ENCODE results near the gene NTMT1.

DNA sequence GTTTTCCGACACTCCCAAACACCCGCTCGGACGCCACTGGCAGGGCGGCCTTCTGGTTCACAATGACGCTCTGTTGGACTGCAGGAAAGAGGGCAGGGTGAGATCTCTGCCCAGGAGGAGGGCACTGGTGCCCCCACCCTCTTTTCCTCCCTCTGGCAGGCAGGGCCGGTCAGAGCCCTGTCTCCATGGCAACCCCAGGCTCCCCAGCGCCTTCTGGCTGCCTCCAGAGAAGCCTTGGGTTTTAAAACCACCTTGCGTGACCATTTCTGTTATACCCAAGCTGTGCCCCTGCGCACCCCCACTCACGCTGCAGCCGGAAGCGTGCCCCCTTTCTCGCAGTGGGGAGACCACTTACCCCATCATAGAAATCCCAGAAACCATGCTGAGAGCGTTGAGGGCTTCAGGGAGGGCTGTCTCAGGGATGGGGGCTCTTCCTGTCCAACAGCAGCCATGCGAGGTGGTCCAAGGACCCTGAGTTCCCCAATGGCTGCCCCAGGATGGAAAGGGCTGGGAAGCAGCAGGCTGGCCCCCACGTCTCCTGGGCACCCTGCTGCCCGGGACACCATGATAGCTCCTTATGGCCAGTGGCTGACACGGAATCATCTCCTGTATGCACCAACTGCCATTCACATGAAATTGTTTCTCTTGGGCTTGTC lies 12.3 kb upstream of the NTMT1 start:
- TF ChIP-seq, protein P1, sequence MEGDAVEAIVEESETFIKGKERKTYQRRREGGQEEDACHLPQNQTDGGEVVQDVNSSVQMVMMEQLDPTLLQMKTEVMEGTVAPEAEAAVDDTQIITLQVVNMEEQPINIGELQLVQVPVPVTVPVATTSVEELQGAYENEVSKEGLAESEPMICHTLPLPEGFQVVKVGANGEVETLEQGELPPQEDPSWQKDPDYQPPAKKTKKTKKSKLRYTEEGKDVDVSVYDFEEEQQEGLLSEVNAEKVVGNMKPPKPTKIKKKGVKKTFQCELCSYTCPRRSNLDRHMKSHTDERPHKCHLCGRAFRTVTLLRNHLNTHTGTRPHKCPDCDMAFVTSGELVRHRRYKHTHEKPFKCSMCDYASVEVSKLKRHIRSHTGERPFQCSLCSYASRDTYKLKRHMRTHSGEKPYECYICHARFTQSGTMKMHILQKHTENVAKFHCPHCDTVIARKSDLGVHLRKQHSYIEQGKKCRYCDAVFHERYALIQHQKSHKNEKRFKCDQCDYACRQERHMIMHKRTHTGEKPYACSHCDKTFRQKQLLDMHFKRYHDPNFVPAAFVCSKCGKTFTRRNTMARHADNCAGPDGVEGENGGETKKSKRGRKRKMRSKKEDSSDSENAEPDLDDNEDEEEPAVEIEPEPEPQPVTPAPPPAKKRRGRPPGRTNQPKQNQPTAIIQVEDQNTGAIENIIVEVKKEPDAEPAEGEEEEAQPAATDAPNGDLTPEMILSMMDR (IDR thresholded peaks at IDR 0.05; ENCODE audit: low read depth, low read length) = no peak
- TF ChIP-seq POLR2A (IDR thresholded peaks at IDR 0.05; ENCODE audit: extremely low read depth, insufficient read length) = no peak
